SK-N-SH (cell line): ENCODE results near the gene BCLAF3. TPM values are rescaled to one million over a fixed set of nuclear protein-coding genes. Genes with fewer than 3 reads are reported as not detected.

Experiments
- CTCF ChIA-PET: fragments of 300-600, 350-600 bp; formaldehyde crosslinking; extraction: SDS; loops from one replicate; lab custom pipeline; 2021; lab: Yijun Ruan, JAX
- POLR2A ChIA-PET: fragments of 350-600 bp; sonication (Branson Sonifier 250); formaldehyde crosslinking; extraction: SDS; loops from one replicate; lab custom pipeline; 2020; ENCODE audit warnings: antibody characterized with exemption, inconsistent platforms; lab: Yijun Ruan, JAX
- DNase-seq: peaks from one replicate; pipeline ENCODE4 v3.0.0; 2012
- H2AFZ ChIP-seq: fragments of 200-600 bp; sonication (generic); 2 replicates; pipeline ENCODE4 v1.8.1; 2016; ENCODE audit warnings: antibody characterized with exemption, mild to moderate bottlenecking, low read depth
- H3F3A ChIP-seq: fragments of 200-600 bp; sonication (generic); replicated peaks from 2 replicates; pipeline ENCODE3; 2016; ENCODE audit warnings: antibody characterized with exemption, mild to moderate bottlenecking; ENCODE audit not compliant: insufficient read depth
- H3K27ac ChIP-seq, 2 experiments: fragments of 200-500 bp in 1 of 2; fragments of 200-600 bp in 1 of 2; sonication (Bioruptor generic) in 1 of 2; sonication (generic), shearing (Covaris generic) in 1 of 2; 2 replicates each; pipeline versions ENCODE4 v1.5.1 to v1.6.1; 2014 to 2016; ENCODE audit warnings: low read depth in 2 of 2, inconsistent platforms in 1 of 2, low read length in 1 of 2, mild to moderate bottlenecking in 1 of 2, mixed read lengths in 1 of 2
- H3K27me3 ChIP-seq: fragments of 200-600 bp; sonication (generic), shearing (Covaris generic); 2 replicates; pipeline ENCODE4 v1.6.1; 2016; ENCODE audit warnings: mixed run types; ENCODE audit not compliant: insufficient read depth
- H3K36me3 ChIP-seq, 2 experiments: fragments of 200-500 bp in 1 of 2; fragments of 200-600 bp in 1 of 2; sonication (Bioruptor generic) in 1 of 2; sonication (generic) in 1 of 2; replicated peaks in 1 of 2; 2 replicates each; pipeline versions ENCODE3 to v1.5.1; 2014 to 2016; ENCODE audit warnings: low read length in 1 of 2, mild to moderate bottlenecking in 1 of 2; ENCODE audit not compliant: insufficient read depth in 2 of 2, control insufficient read depth in 1 of 2
- H3K4me1 ChIP-seq, 2 experiments: fragments of 200-500 bp in 1 of 2; fragments of 200-600 bp in 1 of 2; sonication (Bioruptor generic) in 1 of 2; sonication (generic), shearing (Covaris generic) in 1 of 2; 2 replicates each; pipeline versions ENCODE4 v1.5.1 to v1.6.1; 2014 to 2016; ENCODE audit warnings: low read depth in 1 of 2, low read length in 1 of 2, mixed run types in 1 of 2; ENCODE audit not compliant: insufficient read depth in 2 of 2, control insufficient read depth in 1 of 2
- H3K4me2 ChIP-seq: fragments of 200-600 bp; sonication (generic), shearing (Covaris generic); 2 replicates; pipeline ENCODE4 v1.6.1; 2017; ENCODE audit warnings: mixed run types
- H3K4me3 ChIP-seq, 2 experiments: fragments of 200-500 bp in 1 of 2; fragments of 200-600 bp in 1 of 2; sonication (Bioruptor generic) in 1 of 2; sonication (generic), shearing (Covaris generic) in 1 of 2; 2 replicates each; pipeline versions ENCODE4 v1.5.1 to v1.8.1; 2014 to 2016; ENCODE audit warnings: low read depth in 2 of 2, inconsistent platforms in 1 of 2, low read length in 1 of 2, mild to moderate bottlenecking in 1 of 2, mixed read lengths in 1 of 2, moderate library complexity in 1 of 2
- H3K79me2 ChIP-seq: fragments of 200-600 bp; sonication (generic); 2 replicates; pipeline ENCODE4 v1.8.1; 2017; ENCODE audit warnings: mild to moderate bottlenecking; ENCODE audit not compliant: insufficient read depth
- H3K9ac ChIP-seq: fragments of 200-600 bp; sonication (generic); 2 replicates; pipeline ENCODE4 v1.6.1; 2017; ENCODE audit warnings: mixed run types
- H3K9me2 ChIP-seq: fragments of 200-600 bp; sonication (generic); 2 replicates; pipeline ENCODE4 v1.6.1; 2017; ENCODE audit warnings: mixed run types
- H3K9me3 ChIP-seq: fragments of 200-600 bp; sonication (generic); 2 replicates; pipeline ENCODE4 v1.6.1; 2017; ENCODE audit warnings: mixed run types, mild to moderate bottlenecking, moderate library complexity
- H4K20me1 ChIP-seq: fragments of 200-600 bp; sonication (generic); 2 replicates; pipeline ENCODE4 v1.6.1; 2017; ENCODE audit warnings: mild to moderate bottlenecking, mixed run types; ENCODE audit not compliant: insufficient read depth
- EP300 ChIP-seq, 2 experiments: IDR thresholded peaks; 2 replicates each; pipeline versions ENCODE4 v1.4.0 to v1.6.1; 2012; ENCODE audit warnings: borderline replicate concordance in 1 of 2, low read depth in 1 of 2, low read length in 1 of 2
- FOSL2 ChIP-seq: IDR thresholded peaks from 2 replicates; pipeline ENCODE4 v1.4.0; 2012; ENCODE audit warnings: low read depth, mild to moderate bottlenecking, moderate library complexity, borderline replicate concordance
- JUND ChIP-seq: IDR thresholded peaks from 2 replicates; pipeline ENCODE4 v1.4.0; 2012
- PBX3 ChIP-seq: IDR thresholded peaks from 2 replicates; pipeline ENCODE4; 2012
- REST ChIP-seq: IDR thresholded peaks from 2 replicates; pipeline ENCODE4 v1.6.1; 2012; ENCODE audit warnings: mild to moderate bottlenecking, low read depth, low read length, moderate library complexity
- TAF1 ChIP-seq: IDR thresholded peaks from 2 replicates; pipeline ENCODE4 v1.6.1; 2012; ENCODE audit warnings: low read depth, mild to moderate bottlenecking, low read length, moderate library complexity, borderline replicate concordance
- TCF12 ChIP-seq: IDR thresholded peaks from 2 replicates; pipeline ENCODE4 v1.4.0; 2012
- USF1 ChIP-seq: IDR thresholded peaks from 2 replicates; pipeline ENCODE4 v1.4.0; 2012; ENCODE audit warnings: low read depth, borderline replicate concordance
- WGBS: methylation state at CpG from one replicate; pipeline ENCODE4 v1.1.6; 2017; ENCODE audit warnings: low lambda C conversion rate; 5-methylcytosine and 5-hydroxymethylcytosine counted together
- polyA plus RNA-seq, 3 experiments: library from polyadenylated mRNA; depleted of rRNA; stranded (reverse); fragments of >200 nt; gene quantifications; 2 replicates each; pipeline ENCODE4 v1.2.3, GENCODE V29; 2012

The BCLAF3 gene
- polyA plus RNA-seq, 1 of the 3 experiments (the other 2 are of a cell fraction), result 1.1 TPM

- Histone ChIP-seq H3K4me1 (peaks cover 0 to 3% of the 10 kb centered on the region in 2 experiments; a peak in 1 of 4 replicates), H3K27me3 (peaks cover 6% of the 10 kb centered on the region), H3F3A (no peaks in the 10 kb centered on the region), H3K4me3 (no peak overlapping the region), H3K36me3 (no peaks in the 10 kb centered on the region), H4K20me1 (no peaks in the 10 kb centered on the region), H2AFZ (no peak overlapping the region), H3K9me2 (no peaks in the 10 kb centered on the region), H3K27ac (no peak overlapping the region), H3K4me2 (no peak overlapping the region), H3K9me3 (no peaks in the 10 kb centered on the region), H3K9ac (no peak overlapping the region), H3K79me2 (no peaks in the 10 kb centered on the region)
- TF ChIP-seq TCF12, result no peak
- no peak for TF ChIP-seq REST
- TF ChIP-seq TAF1, result no peak
- no peak for TF ChIP-seq JUND
- no peak for TF ChIP-seq FOSL2
- no peak for TF ChIP-seq USF1
- ChIA-PET CTCF (no interaction called here), POLR2A (no interaction called here)
- 64% methylated on average over 8 of the region's 8 CpGs for WGBS
- DNase-seq, result no peak
These were observed 37.7 kb upstream of the BCLAF3 start for GRCh38 chrX:20028588-20028987.

- Histone ChIP-seq H3K27ac (no peak overlapping the region), H3K4me2 (0 out of 2 replicates have a peak overlapping the region, but pooled peaks have one; percentile 49), H3K4me1 (no peaks in the 10 kb centered on the region), H4K20me1 (no peaks in the 10 kb centered on the region), H3K79me2 (no peaks in the 10 kb centered on the region), H3K9me3 (no peaks in the 10 kb centered on the region), H3K36me3 (no peaks in the 10 kb centered on the region), H3K27me3 (peaks cover 6% of the 10 kb centered on the region), H3F3A (no peaks in the 10 kb centered on the region), H2AFZ (0 out of 2 replicates have a peak overlapping the region, but pooled peaks have one; percentile 3), H3K9me2 (no peaks in the 10 kb centered on the region), H3K4me3 (no peak overlapping the region), H3K9ac (no peak overlapping the region)
- ChIA-PET POLR2A (no interaction called here), CTCF (no interaction called here)
- peak; percentile 35; the same call in 1 of the 2 replicates for TF ChIP-seq PBX3
- no peak for TF ChIP-seq EP300 (IDR thresholded peaks at IDR 0.05; ENCODE audit: borderline replicate concordance in 1 of 2, low read depth in 1 of 2, low read length in 1 of 2)
- TF ChIP-seq FOSL2, result peak; percentile 4; the same call in 1 of the 2 replicates
- TF ChIP-seq JUND, result 0 out of 2 replicates have a peak, but pooled peaks have one; percentile 19
- 16% methylated on average over 2 of the region's 2 CpGs for WGBS
- no peak for DNase-seq
These were observed 35.4 kb upstream of the BCLAF3 start for GRCh38 chrX:20026278-20026677.
